Breast epithelium (tissue), 3 donors: Measurements from ENCODE around the gene LBHD1.
"Not testable (repeated sequence)": the region's sequence is repeated elsewhere in the genome, so short reads cannot be mapped to it uniquely, and the experiment has no call there.

Source experiments
- POLR2A ChIP-seq: fragments of 450-650 bp; IDR thresholded peaks from one replicate; pipeline ENCODE4 v1.6.1; 2016; ENCODE audit warnings: antibody characterized with exemption, mild to moderate bottlenecking, moderate library complexity
- TF ChIP-seq, protein P1 (sequence below), 3 donors: fragments of 450-650 bp; IDR thresholded peaks; one replicate each; pipeline ENCODE4 v1.5.1; 2016 to 2017; ENCODE audit warnings: antibody characterized with exemption in 3 of 3, mild to moderate bottlenecking in 3 of 3, moderate library complexity in 3 of 3

- TF ChIP-seq, protein P1, sequence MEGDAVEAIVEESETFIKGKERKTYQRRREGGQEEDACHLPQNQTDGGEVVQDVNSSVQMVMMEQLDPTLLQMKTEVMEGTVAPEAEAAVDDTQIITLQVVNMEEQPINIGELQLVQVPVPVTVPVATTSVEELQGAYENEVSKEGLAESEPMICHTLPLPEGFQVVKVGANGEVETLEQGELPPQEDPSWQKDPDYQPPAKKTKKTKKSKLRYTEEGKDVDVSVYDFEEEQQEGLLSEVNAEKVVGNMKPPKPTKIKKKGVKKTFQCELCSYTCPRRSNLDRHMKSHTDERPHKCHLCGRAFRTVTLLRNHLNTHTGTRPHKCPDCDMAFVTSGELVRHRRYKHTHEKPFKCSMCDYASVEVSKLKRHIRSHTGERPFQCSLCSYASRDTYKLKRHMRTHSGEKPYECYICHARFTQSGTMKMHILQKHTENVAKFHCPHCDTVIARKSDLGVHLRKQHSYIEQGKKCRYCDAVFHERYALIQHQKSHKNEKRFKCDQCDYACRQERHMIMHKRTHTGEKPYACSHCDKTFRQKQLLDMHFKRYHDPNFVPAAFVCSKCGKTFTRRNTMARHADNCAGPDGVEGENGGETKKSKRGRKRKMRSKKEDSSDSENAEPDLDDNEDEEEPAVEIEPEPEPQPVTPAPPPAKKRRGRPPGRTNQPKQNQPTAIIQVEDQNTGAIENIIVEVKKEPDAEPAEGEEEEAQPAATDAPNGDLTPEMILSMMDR (IDR thresholded peaks at IDR 0.05) = not testable (repeated sequence)
- TF ChIP-seq POLR2A = not testable (repeated sequence)
Observed at GRCh38 chr11:62675415-62675814, 3.3 kb upstream of the LBHD1 start.
